ENCODE measurements around the gene PHF12. TPM values are rescaled to one million over a fixed set of nuclear protein-coding genes. Genes with fewer than 3 reads are reported as not detected.
A peak's percentile ranks its signal among the peaks of the same experiment; 100 is the strongest.

The PHF12 gene
- total and polyA plus RNA-seq, 10 of the 15 experiments (the other 5 are each of a cell fraction or from before 2014, with no cell fraction given) = 1.3 to 43.9 (median 19.2) TPM

- peak; percentile 93 for TF ChIP-seq CREM (IDR thresholded peaks at IDR 0.05; ENCODE audit: low read depth)
- TF ChIP-seq NBN (IDR thresholded peaks at IDR 0.05) = peak; percentile 75
- TF ChIP-seq RELB (IDR thresholded peaks at IDR 0.05; ENCODE audit: low read depth) = peak; percentile 60
- 0 out of 2 replicates have a peak, but pooled peaks have one; percentile 17 for TF ChIP-seq JUNB (IDR thresholded peaks at IDR 0.05)
- peak; percentile 69 for TF ChIP-seq GABPA (IDR thresholded peaks at IDR 0.05; ENCODE audit: low read depth)
- 0 out of 2 replicates have a peak, but pooled peaks have one; percentile 25 for TF ChIP-seq BMI1 (IDR thresholded peaks at IDR 0.05; ENCODE audit: borderline replicate concordance)
- peak; percentile 82 for TF ChIP-seq MTA2 (IDR thresholded peaks at IDR 0.05; ENCODE audit: low read depth)
- peak; percentile 63 for TF ChIP-seq IKZF1 (conservative IDR thresholded peaks at IDR 0.05)
- TF ChIP-seq BHLHE40 (IDR thresholded peaks at IDR 0.05; ENCODE audit: borderline replicate concordance in 1 of 2, low read depth in 2 of 2, low read length in 1 of 2) = 0 out of 4 replicates have a peak, but pooled peaks have one; percentile 15 to 22
- 0 out of 2 replicates have a peak, but pooled peaks have one; percentile 36 for TF ChIP-seq NR2F1 (conservative IDR thresholded peaks at IDR 0.05)
- peak; percentile 62; the same call in 1 of the 2 replicates for TF ChIP-seq NFIC (IDR thresholded peaks at IDR 0.05; ENCODE audit: low read depth, low read length)
- TF ChIP-seq BCL11A (IDR thresholded peaks at IDR 0.05; ENCODE audit: low read depth, low read length) = peak; percentile 9; the same call in 1 of the 2 replicates
- no peak for TF ChIP-seq EZH2 (IDR thresholded peaks at IDR 0.05; ENCODE audit: borderline replicate concordance, control insufficient read depth, low read depth, low read length)
- peak; percentile 95 for TF ChIP-seq RUNX3 (IDR thresholded peaks at IDR 0.05; ENCODE audit: low read length)
- TF ChIP-seq CBX5 (IDR thresholded peaks at IDR 0.05; ENCODE audit: low read depth) = no peak
- TF ChIP-seq SMARCA5 (IDR thresholded peaks at IDR 0.05) = no peak
Measured at GRCh38 chr17:28925912-28926365, 25.4 kb downstream of the PHF12 start (continued).

Measured in GM12878 (cell line).